ENCODE data around the gene HECW1. TPM values are rescaled to one million over a fixed set of nuclear protein-coding genes. Genes with fewer than 3 reads are reported as not detected.

The HECW1 gene
- total RNA-seq, 1 donor from 2014 or later = 0.11 TPM

- H3K9ac ChIP-seq = no peak overlapping the region
- no peak overlapping the region for H2AFZ ChIP-seq (replicated peaks)
- peaks cover 3% of the 10 kb centered on the region for H3K4me1 ChIP-seq
- no peaks in the 10 kb centered on the region for H3K36me3 ChIP-seq
- H3K27me3 Mint-ChIP-seq (ENCODE audit: insufficient read depth, low read depth) = no peaks in the 10 kb centered on the region
- no peaks in the 10 kb centered on the region for H3K9me3 Mint-ChIP-seq
- no peaks in the 10 kb centered on the region for H4K20me1 ChIP-seq (ENCODE audit: low read depth)
- H3K27ac Mint-ChIP-seq = no peak overlapping the region
- H3K4me2 ChIP-seq = no peak overlapping the region
- no peaks in the 10 kb centered on the region for H3K9me3 ChIP-seq (ENCODE audit: low read depth)
- no peaks in the 10 kb centered on the region for H3K4me1 Mint-ChIP-seq
- H3K4me3 ChIP-seq = no peak overlapping the region
- H3K36me3 Mint-ChIP-seq = no peaks in the 10 kb centered on the region
- no peak overlapping the region for H3K4me3 Mint-ChIP-seq
- DNase-seq (ENCODE audit: low spot score) = no peak
- H3K27me3 ChIP-seq = no peaks in the 10 kb centered on the region
- no peaks in the 10 kb centered on the region for H3F3A ChIP-seq (ENCODE audit: low read depth)
- TF ChIP-seq, protein P1, sequence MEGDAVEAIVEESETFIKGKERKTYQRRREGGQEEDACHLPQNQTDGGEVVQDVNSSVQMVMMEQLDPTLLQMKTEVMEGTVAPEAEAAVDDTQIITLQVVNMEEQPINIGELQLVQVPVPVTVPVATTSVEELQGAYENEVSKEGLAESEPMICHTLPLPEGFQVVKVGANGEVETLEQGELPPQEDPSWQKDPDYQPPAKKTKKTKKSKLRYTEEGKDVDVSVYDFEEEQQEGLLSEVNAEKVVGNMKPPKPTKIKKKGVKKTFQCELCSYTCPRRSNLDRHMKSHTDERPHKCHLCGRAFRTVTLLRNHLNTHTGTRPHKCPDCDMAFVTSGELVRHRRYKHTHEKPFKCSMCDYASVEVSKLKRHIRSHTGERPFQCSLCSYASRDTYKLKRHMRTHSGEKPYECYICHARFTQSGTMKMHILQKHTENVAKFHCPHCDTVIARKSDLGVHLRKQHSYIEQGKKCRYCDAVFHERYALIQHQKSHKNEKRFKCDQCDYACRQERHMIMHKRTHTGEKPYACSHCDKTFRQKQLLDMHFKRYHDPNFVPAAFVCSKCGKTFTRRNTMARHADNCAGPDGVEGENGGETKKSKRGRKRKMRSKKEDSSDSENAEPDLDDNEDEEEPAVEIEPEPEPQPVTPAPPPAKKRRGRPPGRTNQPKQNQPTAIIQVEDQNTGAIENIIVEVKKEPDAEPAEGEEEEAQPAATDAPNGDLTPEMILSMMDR (IDR thresholded peaks at IDR 0.05) = no peak
- TF ChIP-seq EZH2 (IDR thresholded peaks at IDR 0.05) = no peak
- TF ChIP-seq EZH2phosphoT487 (IDR thresholded peaks at IDR 0.05) = no peak
- H3K27ac ChIP-seq = no peak overlapping the region
- no peaks in the 10 kb centered on the region for H3K79me2 ChIP-seq (ENCODE audit: low read depth)
Measured at GRCh38 chr7:43575506-43575905, 463.1 kb downstream of the HECW1 start.

GRCh38 chr7:43576241-43576640, 463.8 kb downstream of the HECW1 start:
- no peaks in the 10 kb centered on the region for H3K79me2 ChIP-seq (ENCODE audit: low read depth)
- H3K36me3 Mint-ChIP-seq = no peaks in the 10 kb centered on the region
- peaks cover 4% of the 10 kb centered on the region for H3K27me3 ChIP-seq
- H3K4me1 Mint-ChIP-seq = no peaks in the 10 kb centered on the region
- H2AFZ ChIP-seq (replicated peaks) = no peak overlapping the region
- no peaks in the 10 kb centered on the region for H3K27me3 Mint-ChIP-seq (ENCODE audit: insufficient read depth, low read depth)
- no peak overlapping the region for H3K27ac Mint-ChIP-seq
- H3K4me3 ChIP-seq = no peak overlapping the region
- H3K4me1 ChIP-seq = peaks cover 3% of the 10 kb centered on the region
- H3K27ac ChIP-seq = no peak overlapping the region
- no peaks in the 10 kb centered on the region for H3K9me3 Mint-ChIP-seq
- no peak for TF ChIP-seq EZH2phosphoT487 (IDR thresholded peaks at IDR 0.05)
- TF ChIP-seq, protein P1 (IDR thresholded peaks at IDR 0.05) = no peak
- no peak for TF ChIP-seq EZH2 (IDR thresholded peaks at IDR 0.05)
- H3K4me2 ChIP-seq = no peak overlapping the region
- no peaks in the 10 kb centered on the region for H4K20me1 ChIP-seq (ENCODE audit: low read depth)
- DNase-seq (ENCODE audit: low spot score) = no peak
- H3K36me3 ChIP-seq = no peaks in the 10 kb centered on the region
- H3K9me3 ChIP-seq (ENCODE audit: low read depth) = no peaks in the 10 kb centered on the region
- no peak overlapping the region for H3K9ac ChIP-seq
- H3F3A ChIP-seq (ENCODE audit: low read depth) = no peaks in the 10 kb centered on the region
- H3K4me3 Mint-ChIP-seq = no peak overlapping the region

- Histone ChIP-seq H3K9me3 (ENCODE audit: low read depth) (no peaks in the 10 kb centered on the region), H3K79me2 (ENCODE audit: low read depth) (no peaks in the 10 kb centered on the region), H3F3A (ENCODE audit: low read depth) (peaks cover 8% of the 10 kb centered on the region), H2AFZ (replicated peaks) (peak overlapping the region; percentile 92), H4K20me1 (ENCODE audit: low read depth) (no peaks in the 10 kb centered on the region), H3K4me1 (peaks cover 9% of the 10 kb centered on the region), H3K36me3 (no peaks in the 10 kb centered on the region), H3K4me2 (no peak overlapping the region), H3K4me3 (no peak overlapping the region), H3K27me3 (peaks cover 17% of the 10 kb centered on the region), H3K9ac (no peak overlapping the region), H3K27ac (no peak overlapping the region)
- TF ChIP-seq, protein P1 (IDR thresholded peaks at IDR 0.05) = no peak
- TF ChIP-seq EZH2phosphoT487 (IDR thresholded peaks at IDR 0.05) (no peak), EZH2 (IDR thresholded peaks at IDR 0.05) (no peak)
- Mint-ChIP-seq H3K27ac (no peak overlapping the region), H3K36me3 (no peaks in the 10 kb centered on the region), H3K4me1 (peaks cover 5% of the 10 kb centered on the region), H3K27me3 (ENCODE audit: insufficient read depth, low read depth) (peaks cover 1% of the 10 kb centered on the region), H3K9me3 (no peaks in the 10 kb centered on the region), H3K4me3 (no peak overlapping the region)
- no peak for DNase-seq (ENCODE audit: low spot score)
Measured at GRCh38 chr7:43577485-43577951, 465.1 kb downstream of the HECW1 start.

Measured in neural progenitor cell (in vitro differentiated cells).